Ishikawa (cell line): ENCODE results near the gene UNC5B.

Experiments used
- CREB1 ChIP-seq: IDR thresholded peaks from 2 replicates; pipeline ENCODE4 v1.6.1; 2012; ENCODE audit warnings: low read depth
- EP300 ChIP-seq: IDR thresholded peaks from 2 replicates; pipeline ENCODE4 v1.6.1; 2012; ENCODE audit warnings: borderline replicate concordance
- FOXM1 ChIP-seq: IDR thresholded peaks from 2 replicates; pipeline ENCODE4 v1.6.1; 2012; ENCODE audit warnings: low read depth, borderline replicate concordance
- MAX ChIP-seq: IDR thresholded peaks from 2 replicates; pipeline ENCODE4 v1.6.1; 2012
- TAF1 ChIP-seq: IDR thresholded peaks from 2 replicates; pipeline ENCODE4 v1.6.1; 2012; ENCODE audit warnings: low read depth, mild to moderate bottlenecking
- TCF12 ChIP-seq: IDR thresholded peaks from 2 replicates; pipeline ENCODE4 v1.6.1; 2012; ENCODE audit warnings: low read depth
- YY1 ChIP-seq: IDR thresholded peaks from 2 replicates; pipeline ENCODE4 v1.6.1; 2012; ENCODE audit warnings: low read depth
- TF ChIP-seq, protein P1 (sequence below): IDR thresholded peaks from 2 replicates; pipeline ENCODE4 v1.6.1; 2012; ENCODE audit warnings: low read depth, mild to moderate bottlenecking

DNA sequence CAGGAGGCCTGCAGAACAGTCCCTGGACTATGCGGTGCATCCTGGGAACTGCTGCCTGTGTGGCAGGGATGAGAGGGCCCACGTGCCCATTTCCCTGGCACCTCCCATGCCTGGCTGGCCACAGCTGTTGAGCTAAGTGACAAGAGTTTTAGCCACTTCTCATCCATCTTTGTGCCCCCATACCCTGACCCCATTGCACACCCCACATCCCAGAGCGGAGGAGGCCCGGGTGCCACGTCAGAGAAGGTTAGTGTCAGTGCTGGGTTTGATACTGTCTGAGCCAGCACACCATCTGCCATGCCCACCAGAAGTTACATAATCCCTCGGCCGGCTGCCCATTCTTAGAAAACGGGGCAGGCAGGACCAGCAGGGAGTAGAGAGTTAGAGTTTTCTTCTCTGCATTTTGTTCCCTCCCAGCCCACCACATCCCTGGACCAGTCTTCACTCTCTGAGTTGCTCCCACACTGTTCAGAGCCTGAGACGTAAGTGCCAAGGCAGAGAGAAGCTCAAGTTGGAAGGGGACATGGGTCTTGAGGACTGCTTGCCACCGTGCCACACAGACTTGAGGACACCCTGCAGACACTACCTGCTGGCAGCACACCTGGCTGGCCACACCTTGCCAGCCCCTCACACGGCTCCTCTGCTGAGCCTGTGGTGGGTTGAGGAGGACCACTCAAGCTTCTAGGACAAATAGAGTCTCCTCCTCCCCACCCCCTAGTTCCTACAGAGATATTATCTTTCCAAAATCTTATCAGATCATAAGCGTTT lies 13.1 kb downstream of the UNC5B start:
- TF ChIP-seq MAX (no peak), EP300 (no peak), TAF1 (no peak), YY1 (no peak), TCF12 (no peak), CREB1 (no peak), FOXM1 (no peak)
- TF ChIP-seq, protein P1, sequence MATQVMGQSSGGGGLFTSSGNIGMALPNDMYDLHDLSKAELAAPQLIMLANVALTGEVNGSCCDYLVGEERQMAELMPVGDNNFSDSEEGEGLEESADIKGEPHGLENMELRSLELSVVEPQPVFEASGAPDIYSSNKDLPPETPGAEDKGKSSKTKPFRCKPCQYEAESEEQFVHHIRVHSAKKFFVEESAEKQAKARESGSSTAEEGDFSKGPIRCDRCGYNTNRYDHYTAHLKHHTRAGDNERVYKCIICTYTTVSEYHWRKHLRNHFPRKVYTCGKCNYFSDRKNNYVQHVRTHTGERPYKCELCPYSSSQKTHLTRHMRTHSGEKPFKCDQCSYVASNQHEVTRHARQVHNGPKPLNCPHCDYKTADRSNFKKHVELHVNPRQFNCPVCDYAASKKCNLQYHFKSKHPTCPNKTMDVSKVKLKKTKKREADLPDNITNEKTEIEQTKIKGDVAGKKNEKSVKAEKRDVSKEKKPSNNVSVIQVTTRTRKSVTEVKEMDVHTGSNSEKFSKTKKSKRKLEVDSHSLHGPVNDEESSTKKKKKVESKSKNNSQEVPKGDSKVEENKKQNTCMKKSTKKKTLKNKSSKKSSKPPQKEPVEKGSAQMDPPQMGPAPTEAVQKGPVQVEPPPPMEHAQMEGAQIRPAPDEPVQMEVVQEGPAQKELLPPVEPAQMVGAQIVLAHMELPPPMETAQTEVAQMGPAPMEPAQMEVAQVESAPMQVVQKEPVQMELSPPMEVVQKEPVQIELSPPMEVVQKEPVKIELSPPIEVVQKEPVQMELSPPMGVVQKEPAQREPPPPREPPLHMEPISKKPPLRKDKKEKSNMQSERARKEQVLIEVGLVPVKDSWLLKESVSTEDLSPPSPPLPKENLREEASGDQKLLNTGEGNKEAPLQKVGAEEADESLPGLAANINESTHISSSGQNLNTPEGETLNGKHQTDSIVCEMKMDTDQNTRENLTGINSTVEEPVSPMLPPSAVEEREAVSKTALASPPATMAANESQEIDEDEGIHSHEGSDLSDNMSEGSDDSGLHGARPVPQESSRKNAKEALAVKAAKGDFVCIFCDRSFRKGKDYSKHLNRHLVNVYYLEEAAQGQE: no peak
